Activated T-helper 1 cell treated with anti-CD3 and anti-CD28 coated beads, Interleukin-12 subunit alpha, Interleukin-12 subunit beta, Interleukin-2, Interleukin-4 antibody, amounts not matched to agents 30 ng/mL and 10 ng/mL and 1 ng/mL, durations not matched to agents 14 hours and 24 hours and 36 hours (primary cell): Measurements from ENCODE around the gene DAPK1. TPM values are rescaled to one million over a fixed set of nuclear protein-coding genes. Genes with fewer than 3 reads are reported as not detected.

ENCODE experiments used
- DNase-seq: peaks from one replicate; pipeline ENCODE4 v3.0.0; 2021; ENCODE audit warnings: low spot score
- H3K27ac Mint-ChIP-seq: one replicate; pipeline ENCODE4 v1.8.0; 2021; ENCODE audit warnings: mild to moderate bottlenecking, mixed read lengths
- H3K27me3 Mint-ChIP-seq: one replicate; pipeline ENCODE4 v1.8.0; 2022; ENCODE audit warnings: mild to moderate bottlenecking, moderate library complexity, mixed read lengths; ENCODE audit not compliant: insufficient read depth
- H3K36me3 Mint-ChIP-seq: one replicate; pipeline ENCODE4 v1.8.0; 2021; ENCODE audit warnings: low read depth, mixed read lengths
- H3K4me1 Mint-ChIP-seq: one replicate; pipeline ENCODE4 v1.8.0; 2021; ENCODE audit warnings: low read depth, mixed read lengths
- H3K4me3 Mint-ChIP-seq: one replicate; pipeline ENCODE4 v1.8.0; 2021; ENCODE audit warnings: mild to moderate bottlenecking, moderate library complexity, mixed read lengths
- H3K9me3 Mint-ChIP-seq: one replicate; pipeline ENCODE4 v1.8.0; 2021; ENCODE audit warnings: mixed read lengths
- intact Hi-C: fragments of 100-400 bp; cut with micrococcal nuclease; formaldehyde crosslinking; loops from one replicate; pipeline ENCODE4 v1.15.1; 2024
- total RNA-seq: library from RNA; stranded (reverse); gene quantifications from 2 replicates; pipeline ENCODE4 v1.2.3, GENCODE V29; 2022

The DAPK1 gene
- total RNA-seq, 1 donor from 2014 or later, result 2.8 TPM

DNA sequence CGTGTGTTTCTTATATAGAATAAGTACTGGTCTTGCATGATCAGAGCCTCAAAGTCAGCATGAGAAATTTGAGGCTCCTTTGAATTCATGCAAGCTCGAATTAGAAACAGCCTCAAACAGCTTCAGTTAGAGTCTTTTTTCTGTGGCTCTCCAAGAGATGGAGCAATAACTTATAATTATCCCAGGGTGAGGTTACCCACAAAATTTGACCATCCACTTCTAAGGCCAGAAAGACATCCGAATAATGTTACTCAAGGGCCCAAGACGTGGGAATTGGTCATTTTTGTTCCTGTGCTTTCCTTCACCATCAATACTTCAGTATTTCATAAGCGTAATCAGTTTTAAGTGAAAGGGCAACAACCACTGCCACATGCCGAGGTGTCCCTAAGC is 89.7 kb downstream of the DAPK1 start:
- Mint-ChIP-seq H3K36me3 (no peaks in the 10 kb centered on the region), H3K9me3 (no peaks in the 10 kb centered on the region), H3K27me3 (peaks cover 2% of the 10 kb centered on the region), H3K4me1 (no peaks in the 10 kb centered on the region), H3K27ac (no peak overlapping the region), H3K4me3 (no peak overlapping the region)
- intact Hi-C loops, result no loop called here
- DNase-seq, result no peak

DNA sequence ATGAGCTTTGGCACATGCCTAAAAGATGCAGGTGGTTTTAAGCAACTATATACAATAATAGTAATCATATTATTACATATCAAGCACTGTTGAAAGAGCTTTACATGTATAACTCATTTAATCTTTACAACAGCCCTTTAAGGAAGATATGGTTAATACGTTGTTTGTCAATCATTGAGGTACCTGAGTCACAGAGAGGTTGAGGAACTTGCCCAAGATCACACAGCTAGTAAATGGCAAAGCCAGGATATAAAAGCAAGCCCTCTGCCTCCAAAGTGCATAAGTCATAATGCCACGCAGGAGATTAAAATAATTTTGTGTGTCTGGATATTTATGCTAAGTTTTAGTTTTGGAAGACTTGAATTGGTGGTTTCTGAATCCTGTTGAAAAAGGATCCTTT is 90.2 kb downstream of the DAPK1 start:
- Mint-ChIP-seq H3K4me3 (no peak overlapping the region), H3K9me3 (no peaks in the 10 kb centered on the region), H3K4me1 (no peaks in the 10 kb centered on the region), H3K27me3 (peaks cover 2% of the 10 kb centered on the region), H3K36me3 (no peaks in the 10 kb centered on the region), H3K27ac (no peak overlapping the region)
- DNase-seq, result no peak
- intact Hi-C loops, result no loop called here

DNA sequence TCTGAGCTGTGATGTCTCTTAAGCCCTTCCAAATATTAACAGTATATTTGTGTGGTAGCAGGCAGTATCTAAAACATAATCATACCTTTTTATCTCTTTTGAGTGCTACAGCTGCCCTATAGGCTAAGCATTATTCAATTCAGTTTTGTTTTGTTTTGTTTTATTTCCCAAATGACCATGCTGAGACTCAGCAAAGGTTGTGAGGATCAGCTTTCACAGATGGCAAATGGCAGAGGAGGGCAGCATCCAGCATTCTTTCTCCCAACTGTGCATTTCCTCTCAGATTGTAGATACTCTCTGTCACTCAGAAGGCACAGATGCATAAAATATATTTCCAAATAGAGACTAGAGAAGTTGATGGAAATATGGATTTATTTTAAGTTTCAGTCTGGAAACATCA is 90.7 kb downstream of the DAPK1 start:
- no peak overlapping the region for H3K27ac Mint-ChIP-seq
- H3K36me3 Mint-ChIP-seq, result no peaks in the 10 kb centered on the region
- DNase-seq, result no peak
- intact Hi-C loops, result no loop called here
- peaks cover 3% of the 10 kb centered on the region for H3K27me3 Mint-ChIP-seq
- H3K4me1 Mint-ChIP-seq, result no peaks in the 10 kb centered on the region
- no peak overlapping the region for H3K4me3 Mint-ChIP-seq
- no peaks in the 10 kb centered on the region for H3K9me3 Mint-ChIP-seq

DNA sequence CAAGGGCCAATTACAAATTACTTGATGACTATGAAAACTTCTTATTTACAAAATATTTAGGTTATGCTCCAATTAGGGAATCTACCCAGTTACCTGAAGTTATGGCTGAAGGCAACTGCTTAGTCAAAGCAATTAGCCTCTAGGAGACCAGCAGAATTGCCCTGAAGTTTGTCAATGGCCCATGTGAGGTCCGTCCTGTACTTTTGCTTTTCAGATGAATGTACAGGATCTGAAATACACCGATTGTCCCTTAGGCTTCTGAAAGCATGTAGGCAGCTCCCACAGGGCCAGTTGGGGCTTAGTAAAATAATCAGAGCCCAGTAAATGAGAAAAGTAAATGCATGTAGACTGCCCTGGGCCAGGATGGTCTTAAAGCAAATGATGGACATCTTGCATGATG is 93.3 kb downstream of the DAPK1 start:
- Mint-ChIP-seq H3K4me3 (no peak overlapping the region), H3K9me3 (no peaks in the 10 kb centered on the region), H3K27me3 (peaks cover 4% of the 10 kb centered on the region), H3K36me3 (no peaks in the 10 kb centered on the region), H3K4me1 (no peaks in the 10 kb centered on the region), H3K27ac (no peak overlapping the region)
- no peak for DNase-seq
- intact Hi-C loops, result no loop called here

DNA sequence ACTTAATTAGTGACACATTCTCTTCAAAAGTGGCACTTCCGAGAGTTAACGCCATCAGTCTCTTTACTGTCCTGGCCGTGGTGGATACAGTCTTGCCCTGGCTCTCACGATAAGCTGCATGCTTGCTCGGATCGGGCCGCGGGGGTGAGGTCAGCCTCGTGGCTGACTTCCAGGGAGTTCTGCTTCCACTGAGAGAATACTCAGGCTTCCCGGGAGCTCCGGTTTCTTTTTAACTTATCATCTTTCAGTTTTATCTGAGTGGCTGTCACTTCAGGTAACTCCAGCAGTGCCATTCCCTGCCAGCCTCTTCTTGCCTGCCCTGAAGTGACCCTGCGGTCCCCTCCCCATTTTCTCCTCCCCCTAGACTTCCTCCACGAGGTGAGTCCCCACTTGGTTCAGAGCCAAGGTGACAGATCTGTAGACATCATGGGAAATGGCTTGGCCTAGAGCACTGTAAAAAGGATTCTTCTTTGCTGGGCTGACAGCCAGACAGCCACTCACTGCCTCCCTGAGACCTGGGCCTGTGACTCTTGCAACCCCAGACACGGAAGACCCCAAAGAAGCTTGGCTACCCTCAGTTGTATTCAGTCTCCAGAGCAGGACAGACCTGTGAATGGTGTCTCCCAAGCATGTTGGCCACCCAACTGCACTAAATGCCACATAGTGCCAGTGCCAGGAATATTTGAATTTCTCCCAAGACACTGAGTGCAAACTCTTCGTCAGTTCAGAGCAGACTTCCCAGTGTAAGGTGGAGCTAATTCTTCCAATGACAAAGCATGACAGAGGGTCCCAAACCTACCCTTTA is 95.1 kb downstream of the DAPK1 start:
- no peak overlapping the region for H3K27ac Mint-ChIP-seq
- no peaks in the 10 kb centered on the region for H3K36me3 Mint-ChIP-seq
- no peaks in the 10 kb centered on the region for H3K9me3 Mint-ChIP-seq
- DNase-seq, result no peak
- H3K4me1 Mint-ChIP-seq, result no peaks in the 10 kb centered on the region
- intact Hi-C loops, result no loop called here
- no peak overlapping the region for H3K4me3 Mint-ChIP-seq
- H3K27me3 Mint-ChIP-seq, result peaks cover 8% of the 10 kb centered on the region

DNA sequence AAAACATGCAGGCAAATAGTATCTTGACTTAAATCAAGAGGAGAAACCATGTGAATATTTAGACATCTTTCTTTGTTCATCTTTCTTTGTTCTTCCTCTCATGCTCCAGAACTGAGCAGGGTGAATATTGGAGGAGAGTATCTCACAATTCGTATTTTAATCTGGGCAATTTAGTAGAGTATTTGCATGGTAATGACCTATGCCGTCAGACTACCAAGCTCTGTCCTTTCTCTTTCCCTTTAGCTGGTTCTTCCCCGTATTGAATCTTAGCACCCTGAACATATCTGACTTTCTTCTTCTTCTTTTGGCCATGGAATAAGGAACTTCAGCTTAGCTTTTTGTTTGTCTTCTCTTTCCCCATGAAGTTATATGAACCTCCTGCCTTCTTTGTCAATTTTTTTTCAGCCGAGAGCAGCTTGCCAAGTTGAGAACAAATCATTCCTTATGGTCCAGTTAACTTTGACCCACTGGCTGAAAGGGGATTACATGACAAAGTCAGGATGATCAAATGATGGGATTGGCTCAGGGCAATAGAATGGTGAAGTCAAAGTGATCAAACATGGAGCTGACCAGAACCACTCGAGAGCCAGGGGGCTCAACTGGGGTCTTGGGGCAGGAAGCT is 95.8 kb downstream of the DAPK1 start:
- intact Hi-C loops, result no loop called here

DNA sequence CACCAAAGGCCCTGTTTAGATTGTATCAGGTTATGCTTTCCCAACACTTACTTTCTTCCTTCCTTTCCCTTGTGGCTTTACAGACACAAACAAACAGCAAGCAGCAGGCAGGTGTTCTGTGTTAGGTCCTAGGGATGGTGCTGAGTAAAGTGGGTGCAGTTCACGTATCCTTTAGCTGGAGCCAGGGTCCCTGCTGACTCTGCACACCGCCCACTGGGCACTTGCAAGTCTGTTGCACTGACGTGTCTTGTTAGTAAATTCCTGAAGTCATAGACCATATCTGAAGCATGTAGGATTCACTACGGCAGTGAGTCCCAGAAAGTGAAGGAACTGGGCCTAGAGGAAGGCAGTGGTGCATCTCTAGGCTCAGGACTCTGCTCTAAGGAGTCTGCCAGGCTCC is 96.5 kb downstream of the DAPK1 start:
- DNase-seq, result no peak
- intact Hi-C loops, result no loop called here
- no peak overlapping the region for H3K27ac Mint-ChIP-seq

More for the DNA sequence above, 95.8 kb downstream of the DAPK1 start:
- DNase-seq, result no peak
- Mint-ChIP-seq H3K36me3 (no peaks in the 10 kb centered on the region), H3K27ac (no peak overlapping the region), H3K4me3 (no peak overlapping the region), H3K27me3 (peaks cover 8% of the 10 kb centered on the region), H3K9me3 (no peaks in the 10 kb centered on the region), H3K4me1 (no peaks in the 10 kb centered on the region)

DNA sequence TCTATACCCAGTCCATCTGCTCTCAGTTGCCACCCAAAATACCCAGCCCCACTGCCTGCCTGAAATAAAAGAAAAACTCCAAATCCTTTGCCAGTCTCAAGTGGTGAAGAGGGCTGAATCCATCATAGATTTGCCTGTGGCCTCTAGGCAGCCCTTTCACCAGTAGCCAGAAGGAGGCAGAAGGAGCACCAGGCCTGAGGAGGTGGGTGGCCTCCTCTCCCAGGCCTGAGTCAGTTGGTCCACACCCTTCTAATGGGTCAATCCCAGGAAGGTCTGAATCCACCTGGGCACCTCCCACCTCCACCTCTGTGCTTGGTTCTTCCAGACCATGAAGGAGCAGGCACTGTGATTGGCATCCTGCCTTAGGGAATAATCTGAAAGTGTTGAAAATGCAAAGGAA is 97.0 kb downstream of the DAPK1 start:
- Mint-ChIP-seq H3K27me3 (peaks cover 8% of the 10 kb centered on the region), H3K9me3 (no peaks in the 10 kb centered on the region), H3K4me1 (no peaks in the 10 kb centered on the region), H3K27ac (no peak overlapping the region), H3K36me3 (no peaks in the 10 kb centered on the region), H3K4me3 (no peak overlapping the region)
- intact Hi-C loops, result no loop called here
- no peak for DNase-seq

More for the DNA sequence above, 96.5 kb downstream of the DAPK1 start:
- no peaks in the 10 kb centered on the region for H3K36me3 Mint-ChIP-seq
- no peak overlapping the region for H3K4me3 Mint-ChIP-seq
- no peaks in the 10 kb centered on the region for H3K9me3 Mint-ChIP-seq
- peaks cover 8% of the 10 kb centered on the region for H3K27me3 Mint-ChIP-seq
- no peaks in the 10 kb centered on the region for H3K4me1 Mint-ChIP-seq

DNA sequence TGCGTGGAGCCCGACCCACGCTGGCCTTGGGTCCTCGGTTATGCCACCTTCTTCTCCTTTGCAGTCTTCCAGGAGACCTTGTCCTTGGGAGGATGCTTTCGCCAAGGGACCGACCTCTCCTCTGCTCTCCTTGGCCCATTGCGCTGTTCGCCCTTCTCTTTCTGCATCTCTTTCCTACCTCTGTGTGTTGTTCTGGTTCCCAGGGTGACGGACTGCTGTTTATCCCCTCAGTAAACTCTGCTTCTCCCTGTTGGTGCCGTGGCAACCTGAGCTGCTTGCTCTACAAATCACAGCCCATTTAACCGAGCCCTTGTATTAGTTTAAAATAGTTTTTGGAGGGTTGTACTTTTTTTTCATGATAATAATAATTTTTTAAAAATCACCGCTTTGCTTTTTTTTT is 97.9 kb downstream of the DAPK1 start:
- DNase-seq, result no peak
- no peak overlapping the region for H3K4me3 Mint-ChIP-seq
- H3K27ac Mint-ChIP-seq, result no peak overlapping the region
- intact Hi-C loops, result no loop called here
- H3K27me3 Mint-ChIP-seq, result peaks cover 12% of the 10 kb centered on the region
- no peaks in the 10 kb centered on the region for H3K9me3 Mint-ChIP-seq
- H3K36me3 Mint-ChIP-seq, result no peaks in the 10 kb centered on the region
- no peaks in the 10 kb centered on the region for H3K4me1 Mint-ChIP-seq

DNA sequence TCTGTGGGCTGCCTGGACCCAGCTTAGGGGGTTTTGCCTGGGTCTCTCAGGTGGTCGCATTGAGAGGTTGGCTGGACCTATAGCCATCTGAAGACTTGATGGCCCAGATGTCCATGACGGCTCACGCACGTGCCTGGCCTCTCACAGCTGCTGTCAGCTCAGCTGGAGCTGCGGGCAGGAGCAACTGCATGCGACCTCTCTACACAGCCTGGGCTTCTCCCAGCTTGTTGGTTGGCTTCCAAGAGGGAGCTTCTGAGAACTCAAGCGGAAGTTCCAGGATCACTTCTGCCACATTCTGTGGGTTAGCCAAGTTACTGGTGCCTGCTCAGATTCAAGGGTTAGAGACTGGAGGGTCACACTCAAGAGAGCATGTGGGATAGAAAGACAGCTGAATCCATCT is 99.2 kb downstream of the DAPK1 start:
- Mint-ChIP-seq H3K27me3 (peaks cover 12% of the 10 kb centered on the region), H3K36me3 (no peaks in the 10 kb centered on the region), H3K4me1 (no peaks in the 10 kb centered on the region), H3K27ac (no peak overlapping the region), H3K4me3 (no peak overlapping the region), H3K9me3 (no peaks in the 10 kb centered on the region)
- intact Hi-C loops, result no loop called here
- DNase-seq, result no peak

DNA sequence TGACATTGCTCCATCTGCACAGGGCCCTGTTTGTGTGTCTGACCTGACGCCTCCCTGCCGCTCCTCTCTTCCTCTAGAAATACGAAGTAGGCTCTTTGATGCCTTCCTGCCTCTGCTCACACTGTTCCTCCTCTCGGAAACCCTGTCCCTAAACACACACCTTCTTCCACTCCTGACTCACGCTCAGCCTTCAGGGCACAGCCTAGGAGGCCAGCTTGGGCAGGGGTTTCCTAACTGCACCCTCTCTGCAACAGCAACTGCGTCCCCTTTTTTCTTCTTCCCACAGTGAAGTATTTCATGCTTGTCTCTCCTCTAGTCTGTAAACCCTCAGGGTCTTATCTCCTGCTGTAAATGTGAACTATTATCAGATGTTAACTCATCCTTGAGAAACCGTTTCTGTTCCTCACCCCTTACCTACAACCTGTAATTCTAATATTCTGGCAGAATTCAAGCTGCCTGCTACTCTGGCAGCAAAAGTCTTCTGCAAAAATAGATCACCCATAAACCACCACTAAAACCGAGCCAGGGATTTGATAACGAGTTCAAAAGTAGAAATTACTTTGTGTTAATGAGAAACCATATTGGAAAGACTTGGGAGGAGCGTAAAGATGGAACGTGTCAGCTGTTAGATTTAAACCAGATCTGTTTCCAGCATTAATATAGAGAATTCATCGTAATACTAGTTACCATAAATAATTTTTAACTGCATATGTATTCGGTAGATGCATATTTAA is 100.2 kb downstream of the DAPK1 start:
- Mint-ChIP-seq H3K4me1 (no peaks in the 10 kb centered on the region), H3K9me3 (no peaks in the 10 kb centered on the region), H3K27ac (no peak overlapping the region), H3K27me3 (peaks cover 12% of the 10 kb centered on the region), H3K36me3 (no peaks in the 10 kb centered on the region), H3K4me3 (no peak overlapping the region)
- DNase-seq, result no peak
- intact Hi-C loops, result no loop called here

DNA sequence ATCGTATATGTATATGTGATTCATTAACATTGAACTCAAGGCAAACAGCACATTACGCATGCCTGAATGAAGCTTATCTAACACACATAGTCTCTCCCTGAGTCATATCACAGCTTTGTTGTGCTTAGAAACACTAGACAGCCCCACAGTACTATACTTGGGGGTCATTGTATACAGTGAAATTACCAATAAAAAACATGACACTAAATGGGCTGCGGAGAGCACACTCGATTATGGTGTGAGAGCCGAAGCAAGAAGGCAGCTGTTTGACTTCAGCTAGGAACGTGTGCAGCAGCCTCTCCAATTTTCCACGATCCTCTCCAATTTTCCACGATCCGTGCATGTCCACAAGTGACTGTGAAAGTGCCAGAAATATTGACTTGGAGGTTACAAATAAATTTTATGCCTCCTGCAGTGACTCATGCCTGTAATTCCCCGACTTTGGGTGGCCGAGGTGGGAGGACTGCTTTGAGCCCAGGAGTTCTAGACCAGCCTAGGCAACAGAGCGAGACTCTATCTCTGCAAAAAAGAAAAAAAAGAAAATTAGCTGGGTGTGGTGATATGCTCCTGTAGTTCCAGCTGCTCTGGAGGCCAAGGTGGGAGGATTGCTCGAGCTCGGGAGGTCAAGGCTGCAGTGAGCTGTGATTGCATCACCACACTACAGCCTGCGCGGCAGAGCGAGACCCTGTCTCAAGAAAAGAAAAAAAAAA is 102.4 kb downstream of the DAPK1 start:
- H3K27me3 Mint-ChIP-seq, result peaks cover 11% of the 10 kb centered on the region
- no peak for DNase-seq

DNA sequence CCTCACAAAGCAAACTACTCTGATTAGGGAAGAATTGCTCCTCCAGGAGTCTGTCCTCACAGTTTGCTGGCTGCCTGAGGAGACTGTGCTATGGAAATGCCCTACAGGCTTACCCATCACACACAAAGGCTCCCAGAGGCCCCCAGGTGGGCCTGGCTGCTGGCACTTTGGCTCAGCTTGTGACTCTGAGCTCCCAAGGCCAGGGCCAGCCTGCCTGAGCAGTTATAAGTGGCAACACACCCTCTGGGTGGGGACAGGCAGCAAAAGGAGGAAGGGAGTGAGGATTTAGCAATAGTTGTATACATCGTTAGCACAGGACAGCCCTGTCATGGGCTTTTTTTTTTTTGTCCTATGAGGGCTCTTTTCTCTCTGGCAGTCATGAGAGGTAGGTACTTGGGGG is 103.5 kb downstream of the DAPK1 start:
- Mint-ChIP-seq H3K27ac (no peak overlapping the region), H3K4me3 (no peak overlapping the region), H3K36me3 (no peaks in the 10 kb centered on the region), H3K27me3 (peaks cover 14% of the 10 kb centered on the region), H3K9me3 (no peaks in the 10 kb centered on the region), H3K4me1 (no peaks in the 10 kb centered on the region)
- no peak for DNase-seq
- intact Hi-C loops, result no loop called here

More for the DNA sequence above, 102.4 kb downstream of the DAPK1 start:
- no peaks in the 10 kb centered on the region for H3K36me3 Mint-ChIP-seq
- H3K9me3 Mint-ChIP-seq, result no peaks in the 10 kb centered on the region
- H3K4me3 Mint-ChIP-seq, result no peak overlapping the region
- no peak overlapping the region for H3K27ac Mint-ChIP-seq
- no peaks in the 10 kb centered on the region for H3K4me1 Mint-ChIP-seq
- intact Hi-C loops, result no loop called here
